SU-DHL-6 (cell line): ENCODE measurements around the gene KCND2.

Source experiments
- CTCF ChIP-seq: fragments of 200-600 bp; sonication (generic); IDR thresholded peaks from one replicate; pipeline ENCODE4 v1.5.1; 2017; ENCODE audit warnings: antibody characterized with exemption, mild to moderate bottlenecking, low read length, moderate library complexity; ENCODE audit not compliant: insufficient read depth, poor library complexity, severe bottlenecking
- EZH2phosphoT487 ChIP-seq: fragments of 200-600 bp; sonication (generic), shearing (Covaris generic); conservative IDR thresholded peaks from 2 replicates; pipeline ENCODE4 v1.6.1; 2018; ENCODE audit warnings: mild to moderate bottlenecking, antibody characterized with exemption, low read length, moderate library complexity, mixed read lengths

DNA sequence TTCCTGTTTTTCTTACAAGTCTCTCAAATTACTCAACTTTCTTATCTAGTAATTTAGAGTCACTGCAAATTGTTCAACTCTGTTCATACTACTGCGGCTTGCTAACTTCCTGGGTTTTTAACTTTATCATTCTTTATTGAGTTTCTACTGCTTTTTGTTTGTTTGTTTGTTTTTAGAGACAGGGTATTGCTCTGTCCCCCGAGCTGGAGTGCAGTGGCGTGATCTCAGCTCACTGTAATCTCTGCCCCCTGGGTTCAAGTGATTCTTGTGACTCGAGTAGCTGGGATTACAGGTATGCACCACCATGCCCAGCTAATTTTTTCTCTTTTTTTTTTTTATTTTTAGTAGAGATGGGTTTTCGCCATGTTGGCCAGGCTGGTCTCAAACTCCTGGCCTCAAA lies 402.1 kb downstream of the KCND2 start:
- TF ChIP-seq CTCF (no peak), EZH2phosphoT487 (no peak)
